PC-3 (cell line): ENCODE data around the gene LHX8. TPM values are rescaled to one million over a fixed set of nuclear protein-coding genes. Genes with fewer than 3 reads are reported as not detected.

Source experiments
- ATAC-seq: fragments of 200-7000 bp; cut with Tn5 transposase; 2 replicates; pipeline ENCODE4 v1.9.1; 2020; ENCODE audit warnings: mild to moderate bottlenecking, moderate library complexity
- BruUV-seq: library from RNA; stranded (reverse); fragments of 400-500 nt; replicated peaks from 2 replicates; lab custom pipeline; 2021; lab: Mats Ljungman, UMichigan
- CTCF ChIA-PET: fragments of 300-600 bp; sonication (Branson Sonifier 250); formaldehyde crosslinking; loops from one replicate; lab custom pipeline; 2022; ENCODE audit warnings: antibody characterized with exemption; lab: Charles Lee
- POLR2A ChIA-PET: fragments of 300-600 bp; sonication (Branson Sonifier 250); formaldehyde crosslinking; loops from one replicate; lab custom pipeline; 2022; ENCODE audit warnings: antibody characterized with exemption; ENCODE audit not compliant: unreplicated experiment; lab: Charles Lee
- DNase-seq: peaks from one replicate; pipeline ENCODE4 v3.0.0-alpha.2; 2015
- H2AFZ ChIP-seq: fragments of 300-600 bp; sonication (generic); 2 replicates; pipeline ENCODE4 v1.6.0; 2016; ENCODE audit warnings: antibody characterized with exemption, low read length
- H3F3A ChIP-seq: fragments of 300-600 bp; sonication (generic); one replicate; pipeline ENCODE4 v1.6.0; 2017; ENCODE audit warnings: antibody characterized with exemption, low read length, control low read depth, mild to moderate bottlenecking; ENCODE audit not compliant: unreplicated experiment
- H3K27ac ChIP-seq: fragments of 300-600 bp; sonication (generic); 2 replicates; pipeline ENCODE4 v1.5.1; 2016; ENCODE audit warnings: mild to moderate bottlenecking, low read length
- H3K27me3 ChIP-seq: fragments of 300-600 bp; sonication (generic); 2 replicates; pipeline ENCODE4 v1.6.1; 2016; ENCODE audit warnings: low read length, mixed read lengths
- H3K36me3 ChIP-seq: fragments of 300-600 bp; sonication (generic); 2 replicates; pipeline ENCODE4 v1.6.1; 2016; ENCODE audit warnings: low read depth, mixed run types, low read length, mixed read lengths
- H3K4me1 ChIP-seq: fragments of 300-600 bp; sonication (generic); 2 replicates; pipeline ENCODE4 v1.5.1; 2016; ENCODE audit warnings: low read length; ENCODE audit not compliant: insufficient read depth
- H3K4me2 ChIP-seq: fragments of 300-600 bp; sonication (generic); 2 replicates; pipeline ENCODE4 v1.6.0; 2016; ENCODE audit warnings: low read length
- H3K4me3 ChIP-seq: fragments of 300-600 bp; sonication (generic); 2 replicates; pipeline ENCODE4 v1.5.1; 2016; ENCODE audit warnings: mild to moderate bottlenecking, low read length, mixed read lengths
- H3K79me2 ChIP-seq: fragments of 300-600 bp; sonication (generic); 2 replicates; pipeline ENCODE4 v1.6.1; 2017; ENCODE audit warnings: low read length, mixed read lengths
- H3K9ac ChIP-seq: fragments of 300-600 bp; sonication (generic); 2 replicates; pipeline ENCODE4 v1.6.0; 2016; ENCODE audit warnings: mild to moderate bottlenecking, low read length
- H3K9me2 ChIP-seq: fragments of 300-600 bp; sonication (generic); replicated peaks from 2 replicates; pipeline ENCODE4 v1.6.1; 2016; ENCODE audit warnings: mixed run types, low read length, mixed read lengths
- H3K9me3 ChIP-seq: fragments of 300-600 bp; sonication (generic); 2 replicates; pipeline ENCODE4 v1.6.1; 2016; ENCODE audit warnings: low read length, mixed read lengths
- H4K20me1 ChIP-seq: fragments of 300-600 bp; sonication (generic); 2 replicates; pipeline ENCODE4 v1.6.1; 2016; ENCODE audit warnings: low read length, mixed read lengths
- CTCF ChIP-seq: fragments of 300-600 bp; sonication (generic); conservative IDR thresholded peaks from 2 replicates; pipeline ENCODE4 v1.5.1; 2017; ENCODE audit warnings: antibody characterized with exemption, low read depth, mild to moderate bottlenecking, low read length
- EZH2 ChIP-seq: fragments of 300-600 bp; sonication (generic); IDR thresholded peaks from one replicate; pipeline ENCODE4 v1.6.1; 2017; ENCODE audit warnings: antibody characterized with exemption, mild to moderate bottlenecking, low read length; ENCODE audit not compliant: unreplicated experiment
- EZH2phosphoT487 ChIP-seq: fragments of 300-600 bp; sonication (generic); IDR thresholded peaks from 2 replicates; pipeline ENCODE4 v1.6.1; 2018; ENCODE audit warnings: mild to moderate bottlenecking, antibody characterized with exemption, low read length, borderline replicate concordance
- intact Hi-C: fragments of 100-400 bp; cut with micrococcal nuclease; formaldehyde crosslinking; loops from 2 replicates; pipeline ENCODE4 v1.9.0; 2023
- total RNA-seq: library from RNA; depleted of rRNA; stranded (reverse); fragments of >200 nt; gene quantifications from 2 replicates; pipeline ENCODE4 v1.2.3, GENCODE V29; 2014

LHX8 gene
- total RNA-seq, 1 experiment from 2014 or later = not detected

- no peak for TF ChIP-seq CTCF
- no peak for TF ChIP-seq EZH2
- TF ChIP-seq EZH2phosphoT487 = no peak
- CTCF ChIA-PET = no interaction called here
These were observed 1.2 kb upstream of the LHX8 start for GRCh38 chr1:75132812-75133619.

GRCh38 chr1:75134647-75135572 lies 722 bp downstream of the LHX8 start:
- ATAC-seq (no peak), DNase-seq (no peak)
- ChIA-PET CTCF (no interaction called here), POLR2A (no interaction called here)
- no peaks in the 10 kb centered on the region for H3K4me1 ChIP-seq
- H3K4me3 ChIP-seq = no peak overlapping the region
- no peak overlapping the region for H2AFZ ChIP-seq
- no TSS peak for BruUV-seq
- H3K9me2 ChIP-seq = no peaks in the 10 kb centered on the region
- H4K20me1 ChIP-seq = no peaks in the 10 kb centered on the region
- no peaks in the 10 kb centered on the region for H3K36me3 ChIP-seq
- TF ChIP-seq EZH2 (no peak), CTCF (no peak), EZH2phosphoT487 (no peak)
- H3K9ac ChIP-seq = no peak overlapping the region
- intact Hi-C loops = no loop called here
- H3K27me3 ChIP-seq = peaks cover 91% of the 10 kb centered on the region
- no peaks in the 10 kb centered on the region for H3K79me2 ChIP-seq
- H3K4me2 ChIP-seq = no peak overlapping the region
- H3K27ac ChIP-seq = no peak overlapping the region
- no peaks in the 10 kb centered on the region for H3K9me3 ChIP-seq
- no peaks in the 10 kb centered on the region for H3F3A ChIP-seq

More at GRCh38 chr1:75132812-75133619, 1.2 kb upstream of the LHX8 start:
- H3F3A ChIP-seq = no peaks in the 10 kb centered on the region
- H2AFZ ChIP-seq = no peak overlapping the region
- H3K9ac ChIP-seq = no peak overlapping the region
- no peak overlapping the region for H3K4me2 ChIP-seq
- ATAC-seq (no peak), DNase-seq (no peak)
- no peaks in the 10 kb centered on the region for H4K20me1 ChIP-seq
- no peaks in the 10 kb centered on the region for H3K9me2 ChIP-seq
- no peak overlapping the region for H3K4me3 ChIP-seq
- no peaks in the 10 kb centered on the region for H3K9me3 ChIP-seq
- H3K27me3 ChIP-seq = peaks cover 92% of the 10 kb centered on the region
- no peaks in the 10 kb centered on the region for H3K36me3 ChIP-seq
- POLR2A ChIA-PET = no interaction called here
- H3K79me2 ChIP-seq = no peaks in the 10 kb centered on the region
- no peak overlapping the region for H3K27ac ChIP-seq
- H3K4me1 ChIP-seq = no peaks in the 10 kb centered on the region
- intact Hi-C loops = no loop called here
- BruUV-seq = no TSS peak
